ENCODE results near the gene KDM2B. TPM values are rescaled to one million over a fixed set of nuclear protein-coding genes. Genes with fewer than 3 reads are reported as not detected.

KDM2B gene
- total RNA-seq, 2 donors from 2014 or later, result 14.1 to 17.3 TPM

DNA sequence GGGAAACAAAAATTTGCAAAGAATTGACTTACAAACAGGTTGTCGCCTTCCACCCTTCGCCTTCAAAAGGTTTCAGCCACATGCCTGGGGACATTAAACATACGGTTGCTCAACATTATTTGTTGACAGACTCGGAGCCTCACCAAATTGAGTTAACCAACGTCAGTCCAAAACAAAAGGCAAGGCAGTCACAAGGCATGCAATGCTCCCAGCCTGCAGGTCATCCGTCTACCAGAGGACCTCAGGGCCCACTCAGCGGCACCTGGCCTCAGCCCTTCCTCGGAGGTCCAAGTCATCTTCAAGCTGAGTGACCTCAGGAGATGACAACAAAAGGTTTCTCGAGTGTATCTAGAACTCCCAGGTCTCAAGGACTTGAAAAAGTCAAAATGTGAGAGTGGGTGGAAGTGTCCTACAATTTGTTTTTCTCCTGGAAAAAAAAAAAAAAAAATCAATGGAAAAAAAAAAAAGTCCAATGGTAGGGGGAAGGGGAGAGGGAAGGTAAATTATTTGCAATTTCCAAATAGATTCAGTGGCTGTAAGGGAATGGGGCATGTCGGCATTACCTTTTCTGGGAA is 64.3 kb downstream of the KDM2B start:
- DNase-seq (no peak), ATAC-seq (no peak)
- intact Hi-C loops (cut with DNase I, micrococcal nuclease), result no loop called here

DNA sequence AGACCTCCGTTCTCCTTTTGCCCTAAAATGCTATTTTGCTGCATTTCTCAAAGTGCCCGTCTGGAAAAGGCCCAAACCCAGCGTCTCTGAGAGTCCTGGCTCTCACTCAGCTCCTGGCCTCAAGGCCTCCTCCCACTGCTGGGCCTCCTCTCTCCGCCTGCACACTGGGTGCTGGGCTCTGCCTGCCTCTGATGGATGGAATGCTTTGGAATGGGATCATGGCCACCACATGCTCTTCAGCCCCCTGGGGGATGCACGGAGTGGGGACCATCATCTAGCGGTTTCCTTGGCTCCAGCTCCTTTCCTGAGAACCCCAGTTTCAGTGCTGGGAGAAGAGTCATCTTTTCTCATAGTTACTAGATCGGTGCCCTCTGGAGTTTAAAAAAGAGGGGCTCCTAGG is 65.2 kb downstream of the KDM2B start:
- ATAC-seq (no peak), DNase-seq (no peak)
- intact Hi-C loops (cut with DNase I, micrococcal nuclease), result no loop called here

DNA sequence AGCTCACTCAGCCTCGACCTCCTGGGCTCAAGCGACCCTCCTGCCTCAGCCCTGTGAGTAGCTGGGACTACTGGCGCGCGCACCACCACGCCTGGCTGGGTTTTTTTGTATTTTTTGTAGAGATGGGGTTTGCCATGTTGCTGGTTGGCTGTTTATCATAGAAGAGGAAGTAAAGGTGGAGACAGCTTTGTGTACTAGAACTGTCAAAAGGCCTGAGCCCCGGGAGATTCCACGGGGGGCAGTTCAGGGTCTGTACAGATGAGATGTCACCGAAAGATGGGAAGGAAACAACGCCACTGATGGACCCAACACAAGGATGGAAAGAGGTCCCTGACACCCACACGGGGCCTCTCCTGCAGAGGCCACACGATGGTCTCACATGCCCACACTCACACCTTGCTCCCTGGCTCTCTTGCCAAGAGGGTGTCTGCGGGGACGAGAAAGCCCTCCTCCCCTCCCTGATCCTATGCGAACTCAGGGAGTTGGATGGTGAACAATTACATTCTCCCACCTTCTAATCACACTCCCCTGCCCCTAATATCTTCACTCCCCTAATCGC is 66.6 kb downstream of the KDM2B start:
- DNase-seq, result no peak
- intact Hi-C loops (cut with DNase I, micrococcal nuclease), result no loop called here
- ATAC-seq, result peak; percentile 16

DNA sequence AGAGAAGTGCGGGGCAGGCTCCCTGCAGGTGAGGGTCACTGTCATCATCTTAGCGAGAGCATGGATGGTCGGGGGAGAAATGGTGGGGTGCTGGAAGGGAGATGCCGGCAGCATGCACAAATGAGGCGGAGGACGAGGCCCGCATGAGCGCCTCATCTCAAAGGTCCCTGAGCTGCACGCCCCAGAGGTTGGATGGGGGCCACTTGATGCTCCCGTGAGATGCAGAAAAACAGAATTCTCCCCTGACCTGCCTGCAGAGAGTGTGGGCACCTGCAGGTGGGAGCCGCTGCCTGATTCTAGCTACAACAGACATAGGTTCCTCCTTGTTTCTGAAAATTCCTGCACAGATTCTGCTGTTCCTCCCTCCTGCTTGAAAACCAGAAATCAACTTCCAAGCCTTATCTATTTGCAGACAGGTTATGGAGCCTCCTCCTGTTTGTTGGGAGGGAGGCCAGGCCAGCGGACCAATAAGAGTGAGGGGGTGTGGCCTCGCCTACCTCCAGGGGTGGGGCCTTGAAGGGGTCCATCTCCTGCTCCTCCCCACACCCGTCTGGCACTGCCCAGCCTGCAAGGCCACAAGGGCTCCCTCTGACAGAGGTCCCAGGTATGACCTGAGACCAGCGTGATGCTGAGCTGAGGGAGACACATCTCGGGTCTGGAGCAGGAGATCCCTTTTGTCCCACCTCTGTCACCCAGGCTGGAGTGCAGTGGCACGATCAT is 67.2 kb downstream of the KDM2B start:
- ATAC-seq, result peak; percentile 99
- DNase-seq, result peak; percentile 49 to 63

DNA sequence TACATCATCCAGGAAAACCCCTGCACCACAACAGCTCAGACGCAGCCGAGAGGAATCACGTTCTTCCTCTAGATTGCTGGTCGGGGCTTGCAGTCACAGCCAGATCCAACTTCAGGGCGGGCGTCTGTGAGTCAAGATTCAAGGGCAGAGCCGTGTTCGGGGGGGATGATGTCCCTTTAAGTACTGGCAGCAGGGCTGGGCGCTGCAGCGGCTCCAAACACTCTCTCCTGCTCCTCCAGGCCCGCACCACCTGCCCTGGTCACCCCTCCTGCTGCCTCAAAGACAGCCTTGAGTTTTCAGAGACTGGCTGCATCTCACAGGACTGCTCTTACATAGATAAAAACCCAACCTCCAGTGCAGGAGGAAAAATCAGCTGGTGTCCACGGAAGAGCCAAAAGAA is 68.3 kb downstream of the KDM2B start:
- DNase-seq (no peak), ATAC-seq (no peak)
- intact Hi-C loops (cut with DNase I, micrococcal nuclease), result no loop called here

More for the DNA sequence above, 67.2 kb downstream of the KDM2B start:
- intact Hi-C loops (cut with DNase I, micrococcal nuclease), result no loop called here

DNA sequence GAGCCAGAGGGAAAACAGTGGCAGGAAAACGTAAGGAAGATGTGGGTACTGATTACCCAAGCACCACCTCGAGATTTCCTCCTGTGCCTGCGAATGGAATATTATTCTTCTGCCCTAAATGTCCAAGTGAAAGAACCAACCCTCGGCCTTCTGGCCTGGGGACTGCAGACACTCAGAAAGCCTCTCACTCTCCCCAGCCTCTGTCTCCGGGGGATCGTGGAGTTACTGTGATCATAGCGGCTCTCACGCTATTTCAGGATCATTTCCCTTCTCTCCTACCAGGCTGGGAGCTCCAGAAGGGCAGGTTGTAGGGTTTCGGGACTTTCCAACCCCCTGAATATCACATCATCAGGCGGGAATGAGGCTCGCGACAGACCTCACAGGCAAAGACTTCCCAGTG is 68.9 kb downstream of the KDM2B start:
- ATAC-seq (no peak), DNase-seq (no peak)
- intact Hi-C loops (cut with DNase I, micrococcal nuclease), result no loop called here

DNA sequence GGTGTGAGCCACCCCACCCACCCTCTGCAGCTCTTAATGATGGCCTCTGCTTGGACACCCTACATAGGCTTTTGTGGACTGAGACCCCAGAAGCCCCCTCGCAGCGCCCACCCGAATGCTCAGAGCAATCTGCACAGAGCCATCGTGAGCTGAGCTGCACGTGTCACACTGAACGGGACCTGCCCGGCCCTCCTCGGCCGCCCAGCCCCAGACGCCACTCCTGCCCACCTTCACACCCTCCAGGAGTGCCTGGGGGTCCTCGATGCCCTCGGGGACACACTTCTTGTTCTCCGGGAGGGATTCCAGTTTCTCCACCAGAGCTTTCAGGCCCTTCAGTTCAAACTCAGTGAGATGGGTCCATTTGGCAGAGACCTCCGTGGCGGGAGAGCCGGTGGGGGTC is 71.5 kb downstream of the KDM2B start:
- DNase-seq (no peak), ATAC-seq (no peak)
- intact Hi-C loops (cut with DNase I, micrococcal nuclease), result no loop called here

DNA sequence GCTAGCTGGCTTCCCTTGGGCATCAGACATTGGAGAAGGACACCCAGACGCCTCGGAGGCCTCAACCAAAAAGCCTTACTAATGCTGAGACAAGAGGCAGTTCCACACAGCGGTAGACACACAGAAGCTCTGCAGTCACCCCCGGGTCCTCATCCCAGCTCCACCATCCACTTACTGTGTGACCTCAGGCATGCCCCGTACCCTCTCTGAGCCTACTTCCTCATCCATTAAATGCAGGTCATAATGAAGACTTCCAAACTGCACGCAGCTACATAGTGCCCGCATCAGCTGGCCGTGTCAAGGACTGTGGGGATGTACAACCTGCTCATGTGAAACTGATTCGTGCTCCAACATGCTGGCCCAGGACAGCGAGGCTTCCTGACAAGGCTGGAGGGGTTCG is 72.3 kb downstream of the KDM2B start:
- DNase-seq (no peak), ATAC-seq (no peak)
- intact Hi-C loops (cut with DNase I, micrococcal nuclease), result no loop called here

DNA sequence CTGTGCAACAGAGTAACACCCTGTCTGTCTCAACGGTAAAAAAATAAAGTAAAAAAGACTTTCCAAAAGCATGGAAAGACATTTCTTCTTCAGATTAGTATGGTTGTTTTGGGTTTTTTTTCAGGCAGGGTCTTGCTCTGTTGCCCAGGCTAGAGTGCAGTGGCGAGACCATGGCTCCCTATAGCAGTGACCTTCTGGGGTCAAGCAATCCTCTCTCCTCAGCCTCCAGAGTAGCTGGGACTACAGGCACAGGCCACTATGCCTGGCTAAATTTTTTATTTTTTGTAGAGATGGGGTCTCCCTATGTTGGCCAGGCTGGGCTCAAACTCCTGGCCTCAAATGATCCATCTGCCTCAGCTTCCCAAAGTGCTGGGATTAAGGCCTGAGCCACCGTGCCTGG is 72.8 kb downstream of the KDM2B start:
- no peak for DNase-seq
- intact Hi-C loops (cut with DNase I, micrococcal nuclease), result no loop called here
- ATAC-seq, result no peak

DNA sequence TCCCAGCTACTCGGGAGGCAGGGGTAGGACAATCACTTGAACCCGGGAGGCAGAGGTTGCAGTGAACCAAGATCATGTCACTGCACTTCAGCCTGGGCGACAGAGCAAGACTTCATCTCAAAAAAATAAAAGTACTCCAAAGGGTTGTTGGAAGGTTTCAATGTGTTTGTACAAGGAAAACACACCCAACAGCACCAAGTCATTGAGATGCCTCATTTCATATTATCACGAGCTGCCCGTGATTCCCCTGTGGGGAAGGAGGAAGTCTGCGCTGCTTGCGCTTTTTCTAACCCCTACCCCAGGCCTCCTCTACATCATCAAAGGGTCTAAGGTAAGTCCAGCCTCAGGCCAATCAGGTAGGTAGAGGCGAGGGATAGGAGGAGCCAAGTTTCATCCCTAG is 73.6 kb downstream of the KDM2B start:
- intact Hi-C loops (cut with DNase I, micrococcal nuclease), result no loop called here
- ATAC-seq (no peak), DNase-seq (no peak)

DNA sequence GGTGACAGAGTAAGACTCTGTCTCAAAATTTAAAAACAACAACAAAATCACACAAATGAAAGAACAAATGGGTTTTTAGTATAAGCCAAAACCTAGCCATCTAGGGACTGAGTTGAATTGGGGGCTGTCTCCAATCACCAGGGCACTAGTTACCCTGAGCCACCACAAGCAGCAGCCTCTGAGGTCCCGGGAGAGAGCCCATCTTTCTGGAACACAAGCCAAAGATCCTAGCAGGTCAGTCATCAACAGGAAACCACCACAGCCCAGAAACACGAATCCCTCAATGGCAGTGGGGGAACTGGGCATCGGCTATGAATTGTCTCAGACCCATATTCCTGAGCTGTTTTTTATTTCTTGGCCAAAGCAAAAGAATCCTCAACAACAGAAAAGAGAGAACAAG is 75.3 kb downstream of the KDM2B start:
- DNase-seq (no peak), ATAC-seq (no peak)
- intact Hi-C loops (cut with DNase I, micrococcal nuclease), result no loop called here

DNA sequence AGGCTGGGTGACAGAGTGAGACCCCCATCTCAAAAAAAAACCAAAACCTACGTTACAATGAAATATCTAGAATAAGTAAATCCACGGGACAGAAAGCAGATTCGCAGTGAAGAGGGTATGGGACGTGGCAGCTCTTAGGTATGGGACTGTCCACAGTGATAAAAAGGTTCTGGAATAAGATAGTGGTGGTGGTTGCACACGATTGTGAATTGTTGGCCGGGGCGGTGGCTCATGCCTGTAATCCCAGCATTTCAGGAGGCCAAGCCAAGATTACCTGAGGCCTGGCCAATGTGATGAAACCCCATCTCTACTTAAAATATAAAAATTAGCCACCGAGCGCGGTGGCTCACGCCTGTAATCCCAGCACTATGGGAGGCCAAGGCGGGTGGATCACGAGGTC is 76.3 kb downstream of the KDM2B start:
- intact Hi-C loops (cut with DNase I, micrococcal nuclease), result no loop called here
- no peak for ATAC-seq

DNA sequence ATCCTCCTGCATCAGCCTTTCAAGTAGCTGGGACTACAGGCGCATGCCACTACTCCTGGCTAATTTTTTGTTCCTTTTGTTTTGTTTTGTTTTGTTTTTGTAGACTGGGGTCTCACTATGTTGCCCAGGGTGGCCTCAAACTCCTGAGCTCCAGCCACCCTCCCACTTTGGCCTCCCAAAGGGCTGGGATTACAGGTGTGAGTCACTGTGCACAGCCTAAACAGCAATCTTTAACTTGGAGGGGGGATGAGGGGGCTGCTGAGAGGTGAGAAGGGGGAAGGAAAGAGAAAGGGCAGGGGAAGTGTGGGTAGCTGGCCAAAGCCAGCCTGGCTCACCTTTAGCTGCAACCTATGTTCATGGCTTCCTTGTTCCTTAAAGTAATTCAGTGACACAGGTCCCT is 77.4 kb downstream of the KDM2B start:
- ATAC-seq (no peak), DNase-seq (no peak)
- intact Hi-C loops (cut with DNase I, micrococcal nuclease), result no loop called here

More for the DNA sequence above, 76.3 kb downstream of the KDM2B start:
- no peak for DNase-seq

DNA sequence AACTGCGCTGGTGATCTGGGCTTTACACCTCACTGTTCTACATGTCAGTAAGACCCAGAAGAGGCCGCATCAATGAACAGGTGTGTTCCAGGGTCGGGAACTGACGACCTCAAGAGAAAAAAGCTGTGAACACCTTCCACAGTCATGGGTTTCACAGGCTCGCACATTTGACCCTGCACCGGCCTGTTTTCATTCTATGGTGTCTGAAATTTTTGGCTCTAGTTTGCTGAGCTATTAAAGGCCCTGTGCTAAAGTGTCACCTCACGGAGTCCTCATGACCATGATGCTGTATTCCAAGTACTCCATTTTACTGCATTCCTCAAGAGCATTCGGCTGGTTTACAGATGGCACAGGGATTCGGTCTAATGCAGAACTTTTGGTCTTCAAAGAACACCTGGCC is 78.9 kb downstream of the KDM2B start:
- no peak for DNase-seq
- intact Hi-C loops (cut with DNase I, micrococcal nuclease), result no loop called here
- no peak for ATAC-seq

DNA sequence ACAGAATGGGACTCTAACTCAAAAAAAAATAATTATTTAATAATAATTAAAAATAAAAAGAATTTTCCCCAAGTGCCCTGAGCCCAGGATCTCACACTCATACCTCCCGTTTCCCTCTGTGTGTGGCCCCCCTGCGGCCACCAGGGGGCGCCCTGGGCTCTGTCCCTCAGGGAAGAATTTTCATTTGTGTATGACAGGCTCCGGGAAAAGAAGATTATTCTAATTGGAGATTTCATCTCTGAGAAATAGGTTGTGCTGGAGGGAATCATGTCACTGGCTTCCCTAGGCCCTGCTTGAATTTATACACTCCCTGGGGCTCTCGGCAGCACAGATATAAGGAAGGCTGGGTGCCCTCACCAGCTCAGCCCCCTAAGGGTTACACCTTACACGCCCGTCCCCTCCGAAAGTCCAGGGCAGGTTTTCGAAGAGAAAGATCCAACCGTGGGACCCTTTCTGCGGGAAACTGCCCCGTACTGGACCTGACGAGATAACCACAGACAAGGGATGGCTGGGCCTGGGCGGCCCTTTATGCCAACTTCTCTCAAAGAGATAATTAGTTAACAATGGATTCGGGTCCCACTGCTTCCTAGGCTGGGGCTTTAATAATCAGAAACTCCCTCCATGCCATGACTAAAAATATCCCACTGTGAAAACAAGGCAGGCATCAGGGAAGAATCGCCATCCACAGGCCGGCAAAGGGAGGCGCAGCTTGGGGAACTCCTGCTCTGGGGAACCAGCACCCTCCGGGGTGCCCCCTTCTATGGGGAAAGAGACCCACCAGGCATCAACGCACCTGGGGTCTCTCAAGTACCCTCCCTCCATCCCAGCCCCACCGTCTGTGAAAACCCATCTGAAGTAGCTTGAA is 80.7 kb downstream of the KDM2B start:
- DNase-seq, result peak; percentile 38 to 81
- intact Hi-C loops (cut with DNase I, micrococcal nuclease), result loop anchor here in 1 of 2 donors (10.0 kb wide), 1 partner anchor 175 kb away; no protein-coding TSS in a partner anchor

DNA sequence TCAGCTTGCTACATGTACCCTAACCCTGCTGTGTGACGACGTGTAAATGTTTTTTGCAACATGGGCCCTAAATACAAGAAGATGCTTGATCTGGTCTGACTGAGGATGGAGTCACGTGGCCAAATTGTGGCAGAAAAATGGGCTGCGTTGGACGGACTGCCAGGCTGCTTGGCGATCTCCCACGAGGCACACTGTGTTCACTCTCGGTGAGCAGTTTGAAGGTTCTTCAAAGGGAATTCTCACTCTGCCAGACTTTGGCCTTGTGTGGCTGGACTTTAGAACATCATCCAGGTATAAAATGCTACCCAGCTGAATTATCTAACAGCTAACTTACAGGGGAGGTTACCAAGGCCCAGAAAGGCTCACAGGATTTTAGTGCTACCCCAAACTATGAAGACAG is 85.1 kb downstream of the KDM2B start:
- DNase-seq (no peak), ATAC-seq (no peak)
- intact Hi-C loops (cut with DNase I, micrococcal nuclease), result loop anchor here in 1 of 2 donors (10.0 kb wide), 1 partner anchor 179 kb away; no protein-coding TSS in a partner anchor

More for the DNA sequence above, 80.7 kb downstream of the KDM2B start:
- peak; percentile 86 for ATAC-seq

DNA sequence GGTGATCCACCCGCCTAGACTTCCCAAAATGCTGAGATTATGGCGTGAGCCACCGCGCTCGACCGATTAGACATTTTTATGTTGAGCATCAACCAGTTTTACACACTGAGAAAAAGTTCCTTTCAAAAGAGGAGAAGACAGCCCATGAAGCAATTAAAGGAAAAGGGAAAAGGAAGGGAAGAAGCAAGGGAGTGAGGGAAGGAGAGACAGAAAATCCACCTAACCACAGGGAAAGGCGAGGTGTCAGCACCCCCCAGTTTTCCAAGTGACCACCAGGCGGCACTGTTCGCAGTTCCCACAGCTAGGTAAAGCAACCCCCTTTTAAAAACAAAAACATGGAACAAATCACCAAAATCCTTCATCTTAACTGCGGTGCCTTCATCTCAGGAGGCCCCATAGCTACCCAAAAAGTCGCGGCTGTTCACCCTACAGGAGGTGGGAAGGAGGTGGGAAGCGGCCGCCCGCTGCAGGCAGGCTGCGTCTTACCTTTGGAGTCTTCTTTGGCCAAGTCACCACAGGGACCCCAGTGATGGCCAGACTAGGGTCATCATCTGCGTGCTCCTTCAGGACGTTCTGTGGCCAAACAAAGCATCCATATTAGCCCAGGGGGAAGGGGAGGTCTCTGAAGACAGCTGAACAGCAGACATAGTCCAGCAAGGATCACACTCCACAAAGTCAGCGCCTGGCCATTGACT is 86.6 kb downstream of the KDM2B start:
- DNase-seq, result peak in 1 of 2 donors; percentile 57
- intact Hi-C loops (cut with DNase I, micrococcal nuclease), result loop anchor here in 1 of 2 donors (10.0 kb wide), 1 partner anchor 181 kb away; no protein-coding TSS in a partner anchor

DNA sequence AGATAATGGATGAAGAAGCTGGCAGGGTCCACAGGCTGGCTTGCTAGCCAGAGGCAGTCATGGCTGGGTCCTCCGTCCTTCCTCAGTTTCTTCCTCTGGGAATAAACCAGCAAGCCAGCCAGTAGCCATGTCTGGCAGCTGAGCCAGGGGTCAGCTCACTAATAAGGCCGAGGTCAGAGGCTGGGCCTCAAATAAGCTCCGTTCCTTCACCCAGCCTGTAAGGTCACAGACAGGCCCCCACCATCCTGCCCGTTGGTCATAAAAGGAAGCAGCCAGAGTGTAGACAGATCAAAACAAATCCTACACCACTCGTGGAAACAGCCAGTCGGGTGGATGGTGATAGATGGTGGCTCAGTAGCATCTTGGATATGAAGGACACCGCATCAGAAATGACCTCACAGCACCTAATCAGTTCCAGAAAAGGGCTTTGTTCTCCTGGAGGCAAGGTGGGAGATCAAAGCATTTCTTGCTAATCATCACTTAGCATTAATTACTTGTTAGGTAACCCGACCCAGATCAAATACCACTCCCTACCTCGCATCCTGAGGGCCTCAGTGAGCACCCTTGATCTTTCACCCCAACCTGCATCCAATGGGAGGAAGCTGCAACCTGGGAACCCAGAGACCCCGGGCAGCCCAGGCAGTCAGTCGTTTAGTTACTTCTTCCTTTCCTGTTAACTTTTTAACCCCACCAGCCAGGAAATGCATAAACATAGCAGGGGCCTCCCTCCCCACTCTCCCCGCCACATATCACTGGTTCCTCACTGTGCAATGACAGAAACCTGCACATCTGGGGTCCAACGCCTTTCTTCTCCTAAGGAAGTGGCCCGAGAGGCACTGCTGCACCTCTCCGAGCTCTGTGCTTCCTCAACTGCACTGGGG is 90.2 kb downstream of the KDM2B start:
- ATAC-seq (no peak), DNase-seq (no peak)
- intact Hi-C loops (cut with DNase I, micrococcal nuclease), result loop anchor here in 1 of 2 donors (10.0 kb wide), 1 partner anchor 184 kb away; no protein-coding TSS in a partner anchor

More for the DNA sequence above, 86.6 kb downstream of the KDM2B start:
- peak; percentile 42 for ATAC-seq
